Activated gamma-delta T cell treated with anti-CD3 and anti-CD28 coated beads, Interleukin-2, amount 50 U/mL, for 16 hours (primary cell): ENCODE results near the gene PAPPA.

ENCODE experiments used
- DNase-seq: peaks from one replicate; pipeline ENCODE4 v3.0.0-alpha.2; 2020; ENCODE audit warnings: low read depth

PAPPA gene

GRCh38 chr9:116151966-116152381 is 1.6 kb upstream of the PAPPA start:
- no peak for DNase-seq

- DNase-seq = no peak
Measured at GRCh38 chr9:116152390-116152789, 1.2 kb upstream of the PAPPA start.

GRCh38 chr9:116152941-116153764 is 438 bp upstream of the PAPPA start:
- no peak for DNase-seq

GRCh38 chr9:116154334-116154975 is 864 bp downstream of the PAPPA start:
- DNase-seq = no peak

- DNase-seq = no peak
Measured at GRCh38 chr9:116154976-116155697, 1.5 kb downstream of the PAPPA start.

GRCh38 chr9:116155698-116156039 is 2.1 kb downstream of the PAPPA start:
- DNase-seq = no peak

GRCh38 chr9:116156621-116157314 is 3.2 kb downstream of the PAPPA start:
- DNase-seq = no peak

- DNase-seq = no peak
Measured at GRCh38 chr9:116157436-116158138, 4.0 kb downstream of the PAPPA start.

- no peak for DNase-seq
Measured at GRCh38 chr9:116160676-116161571, 7.3 kb downstream of the PAPPA start.

- DNase-seq = no peak
Measured at GRCh38 chr9:116162241-116162781, 8.7 kb downstream of the PAPPA start.

GRCh38 chr9:116163293-116164055 is 9.9 kb downstream of the PAPPA start:
- no peak for DNase-seq

- DNase-seq = no peak
Measured at GRCh38 chr9:116165912-116166311, 12.3 kb downstream of the PAPPA start.

GRCh38 chr9:116166713-116167112 is 13.1 kb downstream of the PAPPA start:
- DNase-seq = no peak

GRCh38 chr9:116168231-116168630 is 14.6 kb downstream of the PAPPA start:
- DNase-seq = no peak

GRCh38 chr9:116172216-116172615 is 18.6 kb downstream of the PAPPA start:
- no peak for DNase-seq

- no peak for DNase-seq
Measured at GRCh38 chr9:116174347-116174746, 20.8 kb downstream of the PAPPA start.

- no peak for DNase-seq
Measured at GRCh38 chr9:116175614-116176013, 22.0 kb downstream of the PAPPA start.

- DNase-seq = no peak
Measured at GRCh38 chr9:116178481-116179211, 25.1 kb downstream of the PAPPA start.

GRCh38 chr9:116179568-116179967 is 26.0 kb downstream of the PAPPA start:
- DNase-seq = no peak
